ENCODE results near the gene GTPBP4. TPM values are rescaled to one million over a fixed set of nuclear protein-coding genes. Genes with fewer than 3 reads are reported as not detected.

Gene GTPBP4
- total RNA-seq, 2 donors from 2014 or later: 31.7 to 105 TPM

GRCh38 chr10:953836-954235 is 34.4 kb upstream of the GTPBP4 start:
- TF ChIP-seq, protein P1, sequence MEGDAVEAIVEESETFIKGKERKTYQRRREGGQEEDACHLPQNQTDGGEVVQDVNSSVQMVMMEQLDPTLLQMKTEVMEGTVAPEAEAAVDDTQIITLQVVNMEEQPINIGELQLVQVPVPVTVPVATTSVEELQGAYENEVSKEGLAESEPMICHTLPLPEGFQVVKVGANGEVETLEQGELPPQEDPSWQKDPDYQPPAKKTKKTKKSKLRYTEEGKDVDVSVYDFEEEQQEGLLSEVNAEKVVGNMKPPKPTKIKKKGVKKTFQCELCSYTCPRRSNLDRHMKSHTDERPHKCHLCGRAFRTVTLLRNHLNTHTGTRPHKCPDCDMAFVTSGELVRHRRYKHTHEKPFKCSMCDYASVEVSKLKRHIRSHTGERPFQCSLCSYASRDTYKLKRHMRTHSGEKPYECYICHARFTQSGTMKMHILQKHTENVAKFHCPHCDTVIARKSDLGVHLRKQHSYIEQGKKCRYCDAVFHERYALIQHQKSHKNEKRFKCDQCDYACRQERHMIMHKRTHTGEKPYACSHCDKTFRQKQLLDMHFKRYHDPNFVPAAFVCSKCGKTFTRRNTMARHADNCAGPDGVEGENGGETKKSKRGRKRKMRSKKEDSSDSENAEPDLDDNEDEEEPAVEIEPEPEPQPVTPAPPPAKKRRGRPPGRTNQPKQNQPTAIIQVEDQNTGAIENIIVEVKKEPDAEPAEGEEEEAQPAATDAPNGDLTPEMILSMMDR (IDR thresholded peaks at IDR 0.05): no peak
- Histone ChIP-seq H3K27me3 (replicated peaks; ENCODE audit: insufficient read depth) (no peaks in the 10 kb centered on the region), H3K36me3 (no peaks in the 10 kb centered on the region), H3K4me3 (no peak overlapping the region), H3K9me3 (no peaks in the 10 kb centered on the region), H3K4me1 (ENCODE audit: control insufficient read depth in 1 of 2, low read depth in 2 of 2) (no peaks in the 10 kb centered on the region), H3K27ac (no peak overlapping the region)
- ATAC-seq (ENCODE audit: insufficient number of reproducible peaks, low FRiP score, low read depth): no peak
- no peak for DNase-seq (ENCODE audit: low spot score)

DNA sequence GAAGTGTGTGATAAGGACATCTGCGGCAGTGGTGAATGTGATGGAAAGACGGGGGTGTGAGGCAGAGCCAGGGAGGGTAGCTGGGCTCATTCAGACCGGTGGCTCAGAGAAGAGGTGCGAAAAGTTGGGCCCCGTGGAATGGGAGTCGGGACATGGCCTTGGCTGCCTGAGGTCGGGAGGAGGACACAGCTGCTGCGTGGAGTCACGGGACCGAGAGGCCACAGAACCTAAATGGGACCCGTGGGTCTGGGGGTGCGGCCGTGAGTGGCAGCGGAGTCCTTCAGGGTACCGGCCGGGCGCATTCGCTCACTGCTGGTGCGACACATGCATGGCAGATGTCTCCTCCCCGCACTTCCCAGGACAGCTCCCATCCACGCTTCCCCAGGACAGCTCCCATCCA is 33.8 kb upstream of the GTPBP4 start:
- Histone ChIP-seq H3K4me3 (no peak overlapping the region), H3K36me3 (no peaks in the 10 kb centered on the region), H3K27me3 (replicated peaks; ENCODE audit: insufficient read depth) (no peaks in the 10 kb centered on the region), H3K4me1 (ENCODE audit: control insufficient read depth in 1 of 2, low read depth in 2 of 2) (no peaks in the 10 kb centered on the region), H3K27ac (no peak overlapping the region), H3K9me3 (no peaks in the 10 kb centered on the region)
- ATAC-seq (ENCODE audit: insufficient number of reproducible peaks, low FRiP score, low read depth) (no peak), DNase-seq (ENCODE audit: low spot score) (no peak)
- TF ChIP-seq, protein P1 (IDR thresholded peaks at IDR 0.05): no peak

GRCh38 chr10:955127-955819 is 33.0 kb upstream of the GTPBP4 start:
- DNase-seq (ENCODE audit: low spot score) (no peak), ATAC-seq (ENCODE audit: insufficient number of reproducible peaks, low FRiP score, low read depth) (no peak)
- H3K9me3 ChIP-seq: no peaks in the 10 kb centered on the region
- no peak overlapping the region for H3K4me3 ChIP-seq
- H3K4me1 ChIP-seq (ENCODE audit: control insufficient read depth in 1 of 2, low read depth in 2 of 2): no peaks in the 10 kb centered on the region
- TF ChIP-seq, protein P1 (IDR thresholded peaks at IDR 0.05): no peak
- no peaks in the 10 kb centered on the region for H3K27me3 ChIP-seq (replicated peaks; ENCODE audit: insufficient read depth)
- H3K36me3 ChIP-seq: no peaks in the 10 kb centered on the region
- H3K27ac ChIP-seq: no peak overlapping the region

DNA sequence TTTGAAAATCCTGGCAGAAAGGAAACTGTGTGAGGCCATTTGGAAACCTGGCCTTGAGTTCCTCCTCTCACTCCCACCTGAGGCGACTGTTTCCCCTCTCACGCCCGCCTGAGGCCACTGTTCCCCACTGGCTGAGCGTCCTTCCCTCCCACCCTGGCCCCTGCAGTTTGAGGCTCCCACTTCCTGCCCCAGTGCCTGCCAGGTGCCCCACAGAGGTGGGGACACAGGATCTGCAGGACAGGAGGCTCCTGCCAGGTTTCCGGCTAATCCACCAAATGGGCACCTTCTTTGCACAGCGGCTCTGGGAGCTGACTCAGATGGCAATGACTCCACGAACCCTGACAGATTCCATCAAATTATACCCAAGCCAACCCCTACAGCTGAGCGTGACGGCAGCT is 32.4 kb upstream of the GTPBP4 start:
- no peaks in the 10 kb centered on the region for H3K4me1 ChIP-seq (ENCODE audit: control insufficient read depth in 1 of 2, low read depth in 2 of 2)
- DNase-seq (ENCODE audit: low spot score): no peak
- H3K27ac ChIP-seq: no peak overlapping the region
- ATAC-seq (ENCODE audit: insufficient number of reproducible peaks, low FRiP score, low read depth): no peak
- no peak overlapping the region for H3K4me3 ChIP-seq
- H3K36me3 ChIP-seq: no peaks in the 10 kb centered on the region
- TF ChIP-seq, protein P1 (IDR thresholded peaks at IDR 0.05): no peak
- no peaks in the 10 kb centered on the region for H3K27me3 ChIP-seq (replicated peaks; ENCODE audit: insufficient read depth)
- no peaks in the 10 kb centered on the region for H3K9me3 ChIP-seq

GRCh38 chr10:958106-958505 is 30.1 kb upstream of the GTPBP4 start:
- ATAC-seq (ENCODE audit: insufficient number of reproducible peaks, low FRiP score, low read depth) (no peak), DNase-seq (ENCODE audit: low spot score) (no peak)
- Histone ChIP-seq H3K4me3 (no peak overlapping the region), H3K4me1 (ENCODE audit: control insufficient read depth in 1 of 2, low read depth in 2 of 2) (no peaks in the 10 kb centered on the region), H3K36me3 (no peaks in the 10 kb centered on the region), H3K27me3 (replicated peaks; ENCODE audit: insufficient read depth) (no peaks in the 10 kb centered on the region), H3K27ac (no peak overlapping the region), H3K9me3 (no peaks in the 10 kb centered on the region)
- TF ChIP-seq, protein P1 (IDR thresholded peaks at IDR 0.05): no peak

Data from thoracic aorta (tissue), 2 donors.